Right ventricle myocardium inferior (tissue), 1 donor: ENCODE data around the gene C1orf146. TPM values are rescaled to one million over a fixed set of nuclear protein-coding genes. Genes with fewer than 3 reads are reported as not detected.
"Not testable (repeated sequence)": the region's sequence is repeated elsewhere in the genome, so short reads cannot be mapped to it uniquely, and the experiment has no call there.

ENCODE experiments used
- ATAC-seq: fragments of 200-7000 bp; cut with Tn5 transposase; one replicate; pipeline ENCODE4 v1.9.1; 2020; ENCODE audit warnings: mild to moderate bottlenecking, moderate library complexity
- DNase-seq: peaks from one replicate; pipeline ENCODE4 v3.0.0; 2021; ENCODE audit errors: missing footprints
- intact Hi-C: fragments of 100-400 bp; cut with DNase I; formaldehyde crosslinking; loops from one replicate; pipeline ENCODE4 v1.11.0; 2022
- total RNA-seq: library from RNA; stranded (reverse); fragmentation: NEBNext Ultra II Directional; extraction: Animal tissue kit (Norgen Biotek cat#: 25700); gene quantifications from one replicate; pipeline ENCODE4 v1.2.1, GENCODE V29; 2021
- donor health status: DM: no; HTN: yes; CAD: no; lungs with severe emphysema.

The C1orf146 gene
- total RNA-seq, 1 donor from 2014 or later = not detected

DNA sequence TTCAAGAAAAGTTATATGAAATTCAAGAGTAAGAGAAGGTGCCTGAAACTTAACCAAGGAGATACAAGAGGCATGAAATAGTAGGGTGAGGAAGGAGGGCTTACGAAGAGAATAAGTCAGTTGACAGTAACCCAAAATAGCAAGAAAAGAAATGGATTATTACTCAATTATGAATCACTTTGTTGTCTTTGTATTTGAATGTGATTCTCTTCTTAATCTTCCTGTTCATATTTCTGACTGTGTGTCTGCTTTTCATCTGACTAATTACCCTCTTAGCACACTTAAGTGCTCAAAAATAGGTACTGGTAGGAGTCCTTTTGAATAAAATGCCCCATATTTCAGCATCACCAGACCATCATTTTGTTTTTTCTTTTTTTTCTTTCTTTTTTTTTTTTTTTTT lies 41.6 kb downstream of the C1orf146 start:
- intact Hi-C loops = no loop called here
- ATAC-seq (no peak), DNase-seq (no peak)

DNA sequence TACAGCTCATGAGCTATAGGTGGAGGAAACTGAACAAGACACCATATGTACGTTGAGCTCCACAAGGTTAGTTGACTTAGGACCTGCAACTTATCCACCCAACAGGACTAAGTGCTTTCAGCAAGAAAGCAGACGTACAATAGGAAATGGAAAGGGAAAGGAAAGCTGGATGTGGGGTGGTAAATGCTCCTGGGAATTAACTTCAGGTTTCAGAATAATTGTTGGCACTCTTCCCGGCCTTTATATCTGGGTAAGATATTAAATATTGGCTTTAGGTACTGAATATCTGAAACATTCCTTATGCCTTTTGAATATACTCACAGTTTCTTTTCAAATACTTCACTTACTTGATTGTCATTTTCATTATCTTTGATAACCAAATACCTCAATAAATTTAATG lies 44.8 kb downstream of the C1orf146 start:
- DNase-seq (no peak), ATAC-seq (no peak)
- intact Hi-C loops = no loop called here

DNA sequence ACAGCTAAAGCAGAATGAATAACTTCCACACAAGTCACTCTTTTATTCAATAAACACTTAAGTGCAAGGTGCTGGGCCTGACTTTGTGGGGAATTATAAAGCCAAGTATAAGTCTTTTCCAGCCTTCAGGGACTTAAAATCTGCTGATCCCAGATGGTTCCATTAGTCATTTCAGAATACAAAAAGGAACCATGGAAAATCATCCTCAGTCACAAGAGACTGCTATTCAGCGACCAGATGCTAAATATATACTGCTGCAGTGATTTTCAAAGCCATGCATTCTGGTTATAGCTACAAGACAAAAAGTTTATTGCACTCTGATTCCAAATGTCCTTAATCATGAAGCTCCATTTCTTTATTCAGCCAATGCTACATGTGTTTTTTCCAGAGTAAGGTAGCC lies 55.3 kb downstream of the C1orf146 start:
- intact Hi-C loops = no loop called here
- ATAC-seq (no peak), DNase-seq (no peak)

DNA sequence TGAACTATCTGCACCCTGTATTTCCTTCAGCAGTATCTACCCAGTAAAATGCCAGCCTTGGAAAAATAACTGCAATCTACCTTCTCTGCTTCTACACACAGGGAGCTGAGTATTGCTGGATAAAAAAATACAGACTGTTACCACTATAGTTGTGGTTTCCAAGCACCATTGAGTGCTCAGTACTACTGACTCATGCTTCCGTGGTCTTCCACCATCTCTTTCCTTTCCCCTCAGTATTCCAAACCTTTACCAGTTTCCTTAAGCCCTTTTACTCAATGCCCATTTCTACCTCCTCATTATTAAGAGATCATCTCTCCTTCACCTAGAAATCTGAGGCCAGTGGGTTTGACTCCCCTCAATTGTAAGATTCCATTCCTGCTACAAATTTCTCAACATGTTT lies 57.2 kb downstream of the C1orf146 start:
- no peak for ATAC-seq
- intact Hi-C loops = no loop called here
- DNase-seq = no peak

DNA sequence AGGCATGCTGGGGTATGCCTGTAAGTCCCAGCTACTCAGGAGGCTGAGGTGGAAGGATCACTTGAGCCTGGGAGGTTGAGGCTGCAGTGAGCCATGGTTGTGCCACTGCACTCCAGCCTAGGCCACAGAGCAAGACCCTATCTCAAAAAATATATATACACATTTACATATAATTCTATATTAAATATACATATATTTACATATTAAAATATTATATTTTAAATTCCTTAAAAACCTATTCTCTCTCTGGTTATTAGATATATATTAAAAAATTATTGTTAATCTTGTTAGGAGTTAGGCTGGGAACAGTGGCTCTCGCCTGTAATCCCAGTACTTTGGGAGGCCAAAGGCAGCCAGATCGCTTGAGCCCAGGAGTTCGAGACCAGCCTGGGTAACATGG lies 58.4 kb downstream of the C1orf146 start:
- intact Hi-C loops = no loop called here
- ATAC-seq (no peak), DNase-seq (no peak)

DNA sequence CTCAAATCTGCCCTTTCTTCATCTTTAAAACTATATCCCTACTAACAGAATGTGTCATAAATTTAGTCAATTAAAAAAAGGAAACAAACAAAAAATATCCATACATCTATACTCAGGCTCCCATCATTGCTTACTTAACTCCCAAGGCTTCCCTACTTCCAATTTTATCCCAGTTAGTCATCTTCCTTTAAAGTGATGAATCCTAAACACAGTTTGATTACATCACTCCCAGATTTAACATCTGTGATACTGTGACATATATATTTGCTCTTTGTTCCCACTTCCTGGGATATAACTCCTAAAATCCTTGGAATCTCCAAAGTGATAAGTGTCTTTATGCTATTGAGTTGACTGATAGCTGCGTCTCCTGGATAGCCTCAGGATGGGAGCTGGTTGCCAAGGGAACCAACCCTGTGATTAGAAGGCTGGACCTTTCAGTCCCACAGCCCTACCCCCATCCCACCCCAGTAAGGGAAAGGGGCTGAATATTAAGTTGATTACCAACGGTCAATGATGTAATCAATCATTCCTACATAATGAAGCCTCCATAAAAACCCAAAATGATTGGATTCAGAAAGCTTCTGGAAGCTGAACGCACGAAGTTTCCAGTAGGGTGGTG lies 59.5 kb downstream of the C1orf146 start:
- DNase-seq = no peak
- intact Hi-C loops = no loop called here
- no peak for ATAC-seq

DNA sequence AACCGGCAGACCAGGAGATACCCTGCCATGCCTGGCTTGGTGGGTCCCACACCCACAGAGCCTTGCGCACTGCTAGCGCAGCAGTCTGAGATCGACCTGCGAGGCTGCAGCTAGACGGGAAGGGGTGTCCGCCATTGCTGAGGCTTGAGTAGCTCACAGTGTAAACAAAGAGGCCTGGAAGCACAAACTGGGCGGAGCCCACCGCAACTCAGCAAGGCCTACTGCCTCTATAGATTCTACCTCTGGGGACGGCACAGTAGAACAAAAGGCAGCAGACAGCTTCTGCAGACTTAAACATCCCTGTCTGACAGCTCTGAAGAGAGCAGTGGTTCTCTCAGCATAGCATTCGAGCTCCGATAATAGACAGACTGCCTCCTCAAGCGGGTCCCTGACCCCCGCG lies 62.1 kb downstream of the C1orf146 start:
- intact Hi-C loops, DNase-seq, ATAC-seq: not testable (repeated sequence)

DNA sequence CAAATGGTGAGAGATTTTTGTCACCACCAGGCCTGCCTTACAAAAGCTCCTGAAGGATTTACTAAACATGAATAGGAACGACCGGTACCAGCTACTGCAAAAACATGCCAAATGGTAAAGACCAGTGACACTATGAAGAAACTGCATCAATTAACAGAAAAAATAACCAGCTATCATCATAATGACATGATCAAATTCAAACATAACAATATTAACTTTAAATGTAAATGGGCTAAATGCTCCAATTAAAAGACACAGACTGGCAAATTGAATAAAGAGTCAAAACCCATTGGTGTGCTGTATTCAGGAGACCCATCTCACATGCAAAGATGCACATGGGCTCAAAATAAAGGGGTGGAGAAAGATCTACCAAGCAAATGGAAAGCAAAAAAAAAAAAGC lies 63.7 kb downstream of the C1orf146 start:
- ATAC-seq, intact Hi-C loops: not testable (repeated sequence)

DNA sequence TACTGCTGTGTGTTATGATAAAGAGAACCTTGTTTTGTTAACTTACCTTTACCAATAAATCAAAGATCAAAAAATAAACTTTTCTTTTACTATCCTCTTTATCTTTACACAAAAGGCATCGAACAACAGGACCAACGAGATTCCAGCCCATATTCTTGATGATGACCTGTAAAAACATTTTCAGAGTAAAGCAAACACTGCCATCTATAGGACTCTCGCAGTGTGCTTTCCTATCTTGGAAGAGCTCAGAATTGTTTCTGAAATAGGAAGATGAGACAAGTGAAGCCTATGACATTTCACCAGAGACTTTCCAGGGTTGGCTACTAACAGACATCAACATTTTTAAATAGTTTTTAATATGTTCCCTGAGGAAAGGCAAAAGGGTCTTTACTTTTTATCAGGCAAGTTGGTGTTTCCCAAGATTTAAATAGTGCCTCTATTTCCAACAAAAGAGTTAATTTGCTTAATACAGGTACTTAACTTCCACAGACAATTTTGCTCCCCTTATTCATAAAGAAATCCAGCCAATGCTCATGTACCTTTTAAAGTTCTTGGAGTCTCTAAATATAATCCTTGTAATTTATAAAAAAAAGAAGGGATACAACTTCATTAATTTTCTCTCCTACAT lies 73.8 kb downstream of the C1orf146 start:
- ATAC-seq = no peak
- no peak for DNase-seq
- intact Hi-C loops = loop anchor here (5.0 to 10.0 kb wide), 3 partner anchors 294 to 1007 kb away; no protein-coding TSS in a partner anchor

More for the DNA sequence above, 63.7 kb downstream of the C1orf146 start:
- DNase-seq = not testable (repeated sequence)

Other genes starting within 250 kb of the C1orf146 start
- gene EPHX4, start 187.9 kb upstream of the C1orf146 start, total RNA-seq = not detected
- gene SETSIP, start 142.5 kb upstream of the C1orf146 start, total RNA-seq = not detected
- 4.3 TPM for gene BTBD8, start 137.6 kb upstream of the C1orf146 start, total RNA-seq
- 5.4 TPM for gene GLMN, start 81.1 kb downstream of the C1orf146 start, total RNA-seq
- 22.5 TPM for gene RPAP2, start 81.1 kb downstream of the C1orf146 start, total RNA-seq